T-helper 17 cell (primary cell): ENCODE measurements around the gene JPH2. TPM values are rescaled to one million over a fixed set of nuclear protein-coding genes. Genes with fewer than 3 reads are reported as not detected.

Source experiments
- ATAC-seq: fragments of 150-1000 bp; cut with Tn5 transposase; 2 replicates; pipeline ENCODE4 v1.10.0; 2021; ENCODE audit warnings: mild to moderate bottlenecking, moderate library complexity
- DNase-seq, 3 donors: peaks; one replicate each; pipeline versions ENCODE4 v3.0.0 to v3.0.0-alpha.2; 2020 to 2021
- H3K9me3 ChIP-seq: one replicate; pipeline ENCODE4 v1.7.0; 2013; ENCODE audit warnings: low read length, mild to moderate bottlenecking; ENCODE audit not compliant: control insufficient read depth, poor library complexity, severe bottlenecking
- H3K27ac Mint-ChIP-seq: one replicate; pipeline ENCODE4 v1.8.0; 2022; ENCODE audit warnings: mild to moderate bottlenecking, moderate library complexity, mixed read lengths
- H3K27me3 Mint-ChIP-seq: one replicate; pipeline ENCODE4 v1.8.0; 2022; ENCODE audit warnings: mixed read lengths
- H3K36me3 Mint-ChIP-seq: one replicate; pipeline ENCODE4 v1.8.0; 2022; ENCODE audit warnings: low read depth, mixed read lengths
- H3K4me1 Mint-ChIP-seq: one replicate; pipeline ENCODE4 v1.8.0; 2022; ENCODE audit warnings: mild to moderate bottlenecking, mixed read lengths
- H3K4me3 Mint-ChIP-seq: one replicate; pipeline ENCODE4 v1.8.0; 2022; ENCODE audit warnings: mild to moderate bottlenecking, moderate library complexity, mixed read lengths
- total RNA-seq, 4 donors: library from RNA in 2 of 4; stranded (reverse) in 2 of 4; gene quantifications; one replicate each; pipeline ENCODE4 v1.2.3 and lab custom pipeline; 2022 to 2026

The JPH2 gene
- total RNA-seq, 2 donors from 2014 or later, result not detected

- H3K9me3 ChIP-seq, result no peaks in the 10 kb centered on the region
- Mint-ChIP-seq H3K4me1 (peaks cover 40% of the 10 kb centered on the region), H3K27me3 (no peaks in the 10 kb centered on the region), H3K4me3 (no peak overlapping the region), H3K36me3 (peaks cover 4% of the 10 kb centered on the region), H3K27ac (peak overlapping the region; percentile 96)
- DNase-seq (no peak), ATAC-seq (no peak)
These were observed 34.5 kb upstream of the JPH2 start for GRCh38 chr20:44221368-44221954.

DNA sequence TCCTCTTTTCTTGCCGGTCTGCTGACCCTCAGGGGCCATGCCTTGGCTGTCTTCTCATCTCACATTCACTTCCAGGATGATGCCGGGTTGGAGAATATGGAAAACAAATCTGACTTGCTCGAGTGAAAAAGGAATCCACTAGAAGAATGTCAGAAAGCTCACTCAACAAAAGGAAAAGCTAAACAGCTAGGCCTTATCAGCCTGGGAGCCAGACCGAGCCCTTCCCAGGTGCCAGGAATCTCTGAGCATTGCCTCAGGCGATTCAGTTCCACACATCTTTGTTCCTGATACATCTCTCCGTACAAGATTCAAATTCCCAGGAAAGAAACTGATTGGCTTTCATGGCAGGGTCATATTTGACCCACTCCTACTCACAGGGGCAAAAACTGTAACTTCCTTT is 32.8 kb upstream of the JPH2 start:
- Mint-ChIP-seq H3K36me3 (peaks cover 9% of the 10 kb centered on the region), H3K27ac (peak overlapping the region; percentile 96), H3K4me3 (peak overlapping the region; percentile 93), H3K4me1 (peaks cover 52% of the 10 kb centered on the region), H3K27me3 (no peaks in the 10 kb centered on the region)
- no peak for ATAC-seq
- no peak for DNase-seq
- H3K9me3 ChIP-seq, result no peaks in the 10 kb centered on the region

GRCh38 chr20:44219170-44219730 is 32.3 kb upstream of the JPH2 start:
- no peak for DNase-seq
- peak; percentile 20 for ATAC-seq
- H3K4me1 Mint-ChIP-seq, result peaks cover 53% of the 10 kb centered on the region

GRCh38 chr20:44218446-44218845 is 31.5 kb upstream of the JPH2 start:
- ATAC-seq (peak; percentile 72), DNase-seq (peak in 2 of 3 donors; percentile 23 to 34)
- no peaks in the 10 kb centered on the region for H3K9me3 ChIP-seq
- Mint-ChIP-seq H3K36me3 (peaks cover 9% of the 10 kb centered on the region), H3K27ac (peak overlapping the region; percentile 96), H3K4me3 (peak overlapping the region; percentile 93), H3K27me3 (no peaks in the 10 kb centered on the region), H3K4me1 (peaks cover 55% of the 10 kb centered on the region)

More at GRCh38 chr20:44219170-44219730, 32.3 kb upstream of the JPH2 start:
- H3K27me3 Mint-ChIP-seq, result no peaks in the 10 kb centered on the region
- no peaks in the 10 kb centered on the region for H3K9me3 ChIP-seq
- peak overlapping the region; percentile 93 for H3K4me3 Mint-ChIP-seq
- H3K36me3 Mint-ChIP-seq, result peaks cover 9% of the 10 kb centered on the region
- H3K27ac Mint-ChIP-seq, result peak overlapping the region; percentile 96

- peaks cover 55% of the 10 kb centered on the region for H3K4me1 Mint-ChIP-seq
- peak overlapping the region; percentile 93 for H3K4me3 Mint-ChIP-seq
- no peaks in the 10 kb centered on the region for H3K27me3 Mint-ChIP-seq
- H3K27ac Mint-ChIP-seq, result peak overlapping the region; percentile 96
- ATAC-seq (peak; percentile 63), DNase-seq (peak; percentile 57 to 65 (median 60))
- H3K9me3 ChIP-seq, result no peaks in the 10 kb centered on the region
- H3K36me3 Mint-ChIP-seq, result peaks cover 9% of the 10 kb centered on the region
These were observed 30.5 kb upstream of the JPH2 start for GRCh38 chr20:44217342-44218092.

DNA sequence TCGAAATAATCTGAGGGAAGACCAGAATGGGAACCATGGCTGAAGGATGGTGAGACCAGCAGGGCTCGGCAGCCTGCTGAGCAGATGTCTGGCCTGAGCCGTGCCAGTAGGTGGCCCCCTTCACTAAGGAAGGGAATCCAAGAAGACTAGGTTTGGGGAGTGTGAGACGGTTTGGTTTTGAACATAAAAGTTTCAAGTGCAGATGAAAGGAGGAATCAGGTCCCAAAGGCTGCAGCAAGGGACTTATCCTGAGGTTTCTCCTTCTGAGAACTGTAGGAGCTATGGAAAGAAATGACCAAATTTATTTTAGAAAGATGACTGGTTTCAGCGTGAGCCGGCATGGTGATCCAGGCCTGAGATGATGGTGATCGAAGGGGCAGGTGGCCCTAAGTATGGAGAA is 28.1 kb upstream of the JPH2 start:
- no peaks in the 10 kb centered on the region for H3K9me3 ChIP-seq
- ATAC-seq, result no peak
- Mint-ChIP-seq H3K27ac (peak overlapping the region; percentile 69), H3K4me3 (no peak overlapping the region), H3K4me1 (peaks cover 62% of the 10 kb centered on the region), H3K36me3 (peaks cover 7% of the 10 kb centered on the region), H3K27me3 (no peaks in the 10 kb centered on the region)
- DNase-seq, result peak; percentile 50 to 65 (median 56)

- Mint-ChIP-seq H3K27ac (peak overlapping the region; percentile 99), H3K36me3 (peaks cover 5% of the 10 kb centered on the region), H3K27me3 (no peaks in the 10 kb centered on the region), H3K4me1 (peaks cover 61% of the 10 kb centered on the region), H3K4me3 (no peak overlapping the region)
- ATAC-seq (no peak), DNase-seq (no peak)
- no peaks in the 10 kb centered on the region for H3K9me3 ChIP-seq
These were observed 25.8 kb upstream of the JPH2 start for GRCh38 chr20:44212792-44213191.

GRCh38 chr20:44211177-44212039 is 24.4 kb upstream of the JPH2 start:
- H3K4me3 Mint-ChIP-seq, result peak overlapping the region; percentile 97
- peak overlapping the region; percentile 99 for H3K27ac Mint-ChIP-seq
- ATAC-seq (no peak), DNase-seq (no peak)
- H3K9me3 ChIP-seq, result no peaks in the 10 kb centered on the region
- peaks cover 55% of the 10 kb centered on the region for H3K4me1 Mint-ChIP-seq
- no peaks in the 10 kb centered on the region for H3K27me3 Mint-ChIP-seq
- H3K36me3 Mint-ChIP-seq, result peaks cover 5% of the 10 kb centered on the region

DNA sequence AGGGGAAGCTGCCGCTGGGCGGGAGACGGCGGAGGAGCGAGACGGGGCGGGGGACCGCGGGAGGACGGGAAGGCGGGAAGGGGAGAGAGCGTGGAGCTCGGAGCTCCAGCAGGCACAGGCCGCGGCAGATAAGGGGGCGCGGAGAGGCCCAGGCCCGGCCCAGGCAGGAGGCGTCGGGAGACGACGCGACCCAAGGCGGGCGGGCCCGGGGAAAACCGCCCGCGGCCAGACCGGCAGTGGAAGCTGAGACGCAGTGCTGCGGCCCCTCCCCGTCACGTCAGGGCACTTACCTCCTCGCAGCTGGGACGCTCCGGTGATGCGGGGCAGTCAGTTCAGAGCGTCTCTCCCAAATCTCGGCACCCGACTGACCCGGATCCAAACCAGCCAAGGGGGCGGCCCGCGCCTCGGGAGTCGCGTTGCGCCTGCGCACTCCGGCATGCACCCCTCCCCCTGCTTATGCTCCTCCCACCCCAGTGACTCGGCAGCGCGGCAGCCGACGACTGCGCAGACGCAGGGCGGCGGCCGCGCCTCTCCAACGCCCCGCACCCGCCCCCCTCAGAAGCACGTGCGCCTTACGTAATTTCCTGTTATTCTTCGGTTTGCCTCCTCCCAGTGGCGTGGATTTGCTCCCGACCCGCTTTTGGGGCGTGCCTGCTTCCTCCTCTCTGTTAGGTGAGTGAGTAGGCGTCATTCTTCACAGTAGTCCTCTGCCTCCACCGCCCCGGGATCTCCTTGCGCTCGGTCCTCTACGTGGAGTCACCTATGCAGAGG is 23.6 kb upstream of the JPH2 start, which contains the start of gene OSER1:
Gene OSER1 (minus strand): TSS at position 366 of the 771 bp plus-strand sequence. CDS start 3,814 bp downstream, outside the sequence.
- peaks cover 49% of the 10 kb centered on the region for H3K4me1 Mint-ChIP-seq
- H3K27ac Mint-ChIP-seq, result peak within 1 kb of the TSS; percentile 99
- ATAC-seq, result peak; percentile 86
- H3K4me3 Mint-ChIP-seq, result peak within 1 kb of the TSS; percentile 97
- H3K9me3 ChIP-seq, result no peaks in the 10 kb centered on the region
- peak; percentile 98 to 99 (median 98) for DNase-seq
- no peaks in the 10 kb centered on the region for H3K27me3 Mint-ChIP-seq
- H3K36me3 Mint-ChIP-seq, result peaks cover 5% of the 10 kb centered on the region

DNA sequence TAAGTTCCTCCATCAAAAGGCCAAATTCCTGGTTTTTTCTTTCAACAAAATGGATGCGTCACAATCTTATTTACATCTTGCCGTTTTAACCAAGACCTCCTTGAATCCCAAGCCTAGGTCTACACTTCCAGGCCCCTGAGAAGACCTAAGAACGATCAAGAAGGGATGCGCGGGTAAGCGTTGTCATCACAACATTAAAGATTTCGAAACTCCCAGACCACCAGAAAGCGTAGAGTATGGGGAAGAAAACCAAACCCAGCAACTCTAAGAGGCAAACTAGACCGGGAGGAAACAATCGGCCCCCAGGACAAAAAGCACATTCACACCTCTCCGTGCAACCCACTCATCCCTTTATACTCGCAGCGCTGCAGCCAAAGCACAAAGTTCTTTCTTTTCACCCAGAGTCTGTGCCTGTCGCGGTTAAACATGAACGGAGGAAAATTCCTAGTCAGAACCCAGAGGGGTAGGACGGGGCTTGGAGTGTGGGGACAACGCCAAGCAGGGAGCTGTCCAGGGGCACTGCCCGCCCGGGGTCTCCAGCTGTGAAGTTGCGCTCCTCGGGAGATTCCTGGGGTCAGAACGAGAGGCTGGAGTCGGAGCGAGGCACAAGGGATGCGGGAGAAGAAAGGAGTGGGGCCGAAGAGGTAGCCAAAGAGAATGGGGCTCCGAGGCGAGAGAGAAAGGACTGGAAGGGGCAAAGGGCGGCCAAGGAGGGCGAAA is 22.9 kb upstream of the JPH2 start:
- peaks cover 43% of the 10 kb centered on the region for H3K4me1 Mint-ChIP-seq
- H3K4me3 Mint-ChIP-seq, result peak overlapping the region; percentile 97
- DNase-seq (no peak), ATAC-seq (no peak)
- no peaks in the 10 kb centered on the region for H3K9me3 ChIP-seq
- H3K27ac Mint-ChIP-seq, result peak overlapping the region; percentile 99
- H3K36me3 Mint-ChIP-seq, result no peaks in the 10 kb centered on the region
- no peaks in the 10 kb centered on the region for H3K27me3 Mint-ChIP-seq

GRCh38 chr20:44208770-44209169 is 21.8 kb upstream of the JPH2 start:
- peaks cover 40% of the 10 kb centered on the region for H3K4me1 Mint-ChIP-seq
- no peaks in the 10 kb centered on the region for H3K9me3 ChIP-seq
- peak overlapping the region; percentile 97 for H3K4me3 Mint-ChIP-seq
- ATAC-seq (no peak), DNase-seq (no peak)
- peak overlapping the region; percentile 99 for H3K27ac Mint-ChIP-seq
- no peaks in the 10 kb centered on the region for H3K27me3 Mint-ChIP-seq
- no peaks in the 10 kb centered on the region for H3K36me3 Mint-ChIP-seq

DNA sequence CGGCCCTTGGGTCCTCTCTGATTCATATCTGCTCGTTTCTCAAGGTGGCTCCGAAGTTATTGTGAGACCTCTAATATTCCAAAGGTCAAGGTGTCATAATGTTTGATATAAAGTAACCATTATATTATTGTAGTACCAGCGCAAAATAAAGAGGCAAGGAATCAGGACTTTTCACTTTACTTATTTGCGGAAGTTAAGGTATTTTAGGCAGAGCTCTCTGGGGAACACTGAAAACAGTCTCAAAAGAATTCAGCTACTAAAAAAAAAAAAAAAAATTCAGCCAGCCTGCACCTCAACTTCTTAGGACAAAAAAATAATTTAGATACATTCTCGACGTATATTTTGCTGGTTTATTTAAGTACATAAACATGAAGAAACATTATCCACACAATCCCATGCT is 21.2 kb upstream of the JPH2 start:
- H3K27ac Mint-ChIP-seq, result peak overlapping the region; percentile 99
- H3K36me3 Mint-ChIP-seq, result no peaks in the 10 kb centered on the region
- peaks cover 42% of the 10 kb centered on the region for H3K4me1 Mint-ChIP-seq
- peak overlapping the region; percentile 97 for H3K4me3 Mint-ChIP-seq
- H3K27me3 Mint-ChIP-seq, result no peaks in the 10 kb centered on the region
- DNase-seq, result no peak
- ATAC-seq, result no peak
- H3K9me3 ChIP-seq, result no peaks in the 10 kb centered on the region
